ENCODE results near the gene ITPA. TPM values are rescaled to one million over a fixed set of nuclear protein-coding genes. Genes with fewer than 3 reads are reported as not detected.

ITPA gene
- total and polyA plus RNA-seq, 2 of the 13 experiments (the other 11 are each of a cell fraction or from before 2014, with no cell fraction given) = 60.1 to 103 TPM

- TF ChIP-seq ZNF343 (CRISPR knock-in tag; IDR thresholded peaks at IDR 0.05) (0 out of 2 replicates have a peak, but pooled peaks have one; percentile 39), ZNF761 (CRISPR knock-in tag; conservative IDR thresholded peaks at IDR 0.05) (no peak), ATM (IDR thresholded peaks at IDR 0.05; ENCODE audit: borderline replicate concordance) (no peak), ZSCAN21 (CRISPR knock-in tag; IDR thresholded peaks at IDR 0.05; ENCODE audit: borderline replicate concordance) (peak; percentile 51; the same call in 1 of the 2 replicates), ZFX (CRISPR knock-in tag; IDR thresholded peaks at IDR 0.05; ENCODE audit: low read depth) (peak; percentile 67; the same call in 1 of the 2 replicates), NR2C2 (CRISPR knock-in tag; IDR thresholded peaks at IDR 0.05; ENCODE audit: borderline replicate concordance) (peak; percentile 48; the same call in 1 of the 2 replicates), ZNF691 (CRISPR knock-in tag; IDR thresholded peaks at IDR 0.05; ENCODE audit: borderline replicate concordance, low read depth) (peak; percentile 86; the same call in 1 of the 2 replicates), ZNF776 (CRISPR knock-in tag; IDR thresholded peaks at IDR 0.05) (no peak; the same call in 1 of the 2 replicates), ZNF766 (CRISPR knock-in tag; IDR thresholded peaks at IDR 0.05; ENCODE audit: borderline replicate concordance) (no peak), ZNF530 (CRISPR knock-in tag; IDR thresholded peaks at IDR 0.05; ENCODE audit: low read depth) (no peak), UBTF (CRISPR knock-in tag; IDR thresholded peaks at IDR 0.05) (peak; percentile 82), ZNF580 (CRISPR knock-in tag; IDR thresholded peaks at IDR 0.05; ENCODE audit: borderline replicate concordance, low read depth) (peak; percentile 96; the same call in 1 of the 2 replicates), CREB1 (IDR thresholded peaks at IDR 0.05) (no peak), CREB1 (CRISPR knock-in tag; IDR thresholded peaks at IDR 0.05) (no peak), RCOR2 (CRISPR knock-in tag; IDR thresholded peaks at IDR 0.05) (0 out of 2 replicates have a peak, but pooled peaks have one; percentile 43), MYNN (CRISPR knock-in tag; IDR thresholded peaks at IDR 0.05; ENCODE audit: low read depth) (no peak), EED (CRISPR knock-in tag; IDR thresholded peaks at IDR 0.05) (no peak; the same call in 1 of the 2 replicates), RORA (CRISPR knock-in tag; IDR thresholded peaks at IDR 0.05) (no peak), CREB3 (CRISPR knock-in tag; IDR thresholded peaks at IDR 0.05) (no peak), ZNF235 (CRISPR knock-in tag; IDR thresholded peaks at IDR 0.05; ENCODE audit: borderline replicate concordance) (no peak), ETV6 (CRISPR knock-in tag; conservative IDR thresholded peaks at IDR 0.05) (no peak), ZNF280D (CRISPR knock-in tag; IDR thresholded peaks at IDR 0.05) (peak; percentile 90), HMG20B (CRISPR knock-in tag; conservative IDR thresholded peaks at IDR 0.05) (0 out of 2 replicates have a peak, but pooled peaks have one; percentile 47)
Measured at GRCh38 chr20:3218307-3218988, 9.2 kb downstream of the ITPA start (continued).

All from HepG2 (cell line).